SK-N-SH treated with all-trans-retinoic acid at 6 μM for 48 hours (cell line): Measurements from ENCODE around the gene HMGB3.

ENCODE experiments used
- ARNTL ChIP-seq: fragments of 450-650 bp; formaldehyde crosslinking; IDR thresholded peaks from 2 replicates; pipeline ENCODE4 v1.5.0; 2020; ENCODE audit warnings: low read depth, mild to moderate bottlenecking, moderate library complexity, borderline replicate concordance
- CSDC2 ChIP-seq: fragments of 250-450 bp; sonication (Bioruptor Pico); IDR thresholded peaks from 2 replicates; pipeline ENCODE4 v1.5.0; 2020; ENCODE audit warnings: mild to moderate bottlenecking, moderate library complexity
- ISL1 ChIP-seq: fragments of 250-450 bp; sonication (Bioruptor Pico); IDR thresholded peaks from 2 replicates; pipeline ENCODE4 v2.1.2; 2022; ENCODE audit warnings: mild to moderate bottlenecking, moderate library complexity
- PATZ1 ChIP-seq: fragments of 250-450 bp; sonication (Bioruptor Pico); IDR thresholded peaks from 2 replicates; pipeline ENCODE4 v1.8.0; 2020; ENCODE audit warnings: mild to moderate bottlenecking, moderate library complexity, borderline replicate concordance
- ZC3H10 ChIP-seq: fragments of 250-450 bp; sonication (Bioruptor Pico); IDR thresholded peaks from 2 replicates; pipeline ENCODE4 v1.5.1; 2021; ENCODE audit warnings: mild to moderate bottlenecking, moderate library complexity
- ZFP3 ChIP-seq: fragments of 250-450 bp; sonication (Bioruptor Pico); IDR thresholded peaks from 2 replicates; pipeline ENCODE4 v1.5.0; 2020; ENCODE audit warnings: mild to moderate bottlenecking, moderate library complexity

- TF ChIP-seq ISL1, result no peak
- TF ChIP-seq ZC3H10 (CRISPR knock-in tag), result no peak
- TF ChIP-seq ARNTL (CRISPR knock-in tag), result no peak
- no peak for TF ChIP-seq PATZ1 (CRISPR knock-in tag)
- no peak for TF ChIP-seq ZFP3
- TF ChIP-seq CSDC2, result no peak
These were observed 26.4 kb downstream of the HMGB3 start for GRCh38 chrX:151009582-151009981.
